Psoas muscle (tissue), 8 donors: Measurements from ENCODE around the gene CYBC1. TPM values are rescaled to one million over a fixed set of nuclear protein-coding genes. Genes with fewer than 3 reads are reported as not detected.

ENCODE experiments used
- ATAC-seq, 4 donors: fragments of 200-7000 bp; cut with Tn5 transposase; one replicate each; pipeline ENCODE4 v1.9.1; 2020; ENCODE audit warnings: moderate library complexity in 3 of 4, mild to moderate bottlenecking in 2 of 4
- DNase-seq, 2 donors: peaks; one replicate each; pipeline ENCODE4 v3.0.0-alpha.2; 2020
- H3K27ac ChIP-seq: fragments of 200-600 bp; one replicate; pipeline ENCODE4 v1.8.0; 2022
- H3K27me3 ChIP-seq, 3 donors: fragments of 200-600 bp in 1 of 3; one replicate each; pipeline versions ENCODE4 v1.6.1 to v1.8.0; 2013 to 2022; ENCODE audit warnings: low read length in 2 of 3, mild to moderate bottlenecking in 2 of 3, moderate library complexity in 1 of 3; ENCODE audit not compliant: insufficient read depth in 3 of 3
- H3K36me3 ChIP-seq, 2 donors: fragments of 200-600 bp in 1 of 2; one replicate each; pipeline versions ENCODE4 v1.6.1 to v1.8.0; 2013 to 2022; ENCODE audit warnings: low read depth in 1 of 2, mild to moderate bottlenecking in 1 of 2, moderate library complexity in 1 of 2; ENCODE audit not compliant: insufficient read depth in 1 of 2
- H3K4me1 ChIP-seq: fragments of 200-600 bp; one replicate; pipeline ENCODE4 v1.8.0; 2022
- H3K4me3 ChIP-seq: fragments of 200-600 bp; one replicate; pipeline ENCODE4 v1.8.0; 2022; ENCODE audit warnings: mild to moderate bottlenecking
- H3K9me3 ChIP-seq: fragments of 200-600 bp; one replicate; pipeline ENCODE4 v1.8.0; 2022
- CTCF ChIP-seq: fragments of 200-600 bp; IDR thresholded peaks from one replicate; pipeline ENCODE4 v1.8.0; 2022; ENCODE audit warnings: antibody characterized with exemption
- WGBS, 3 donors: extraction: QIAGEN DNeasy Blood & Tissue Kit; methylation state at CpG; one replicate each; pipeline versions ENCODE4 v1.1.6 to v1.1.7; 2013; 5-methylcytosine and 5-hydroxymethylcytosine counted together
- intact Hi-C, 2 donors: fragments of 100-400 bp; cut with DNase I; formaldehyde crosslinking; loops; one replicate each; pipeline versions ENCODE4 v1.11.0 to v1.14.2; 2022
- polyA plus RNA-seq, 3 donors: library from polyadenylated mRNA; stranded (reverse); fragments of 200-250 nt; gene quantifications; one replicate each; pipeline ENCODE4 v1.2.3, GENCODE V29; 2013
- total RNA-seq, 4 donors: library from RNA; stranded (reverse); fragmentation: NEBNext Ultra II Directional in 2 of 4; extraction: Animal tissue kit (Norgen Biotek cat#: 25700) in 2 of 4; gene quantifications; one replicate each; pipeline versions ENCODE4 v1.2.1 to v1.2.4, GENCODE V29; 2021 to 2023
- donor health status: healthy with polysubstance abuse.
- donor health status: DM: no; HTN: no; CAD: no; lungs with moderate emphysema.
- donor health status: Bipolar disorder and iron deficiency.
- donor health status: healthy.
- donor health status: DM: yes; HTN: yes; CAD: no.
- donor health status: DM: no; HTN: no; CAD: no.
- donor health status: DM: no; HTN: no; CAD: no.
- donor health status: DM: yes; HTN: yes; CAD: no.

The CYBC1 gene
- total and polyA plus RNA-seq, 7 donors = 14.4 to 31.6 (median 19.1) TPM

GRCh38 chr17:82437325-82437668 lies 13.3 kb downstream of the CYBC1 start:
- TF ChIP-seq CTCF = no peak
- H3K9me3 ChIP-seq = no peaks in the 10 kb centered on the region
- no peak for ATAC-seq
- DNase-seq = no peak
- no peak overlapping the region for H3K27ac ChIP-seq
- H3K4me3 ChIP-seq = no peak overlapping the region
- no peaks in the 10 kb centered on the region for H3K4me1 ChIP-seq
- H3K27me3 ChIP-seq = no peaks in the 10 kb centered on the region
- peaks cover 0 to 75% of the 10 kb centered on the region in 2 donors for H3K36me3 ChIP-seq
- WGBS, 3 donors = 90 to 96% (median 90%) methylated on average over 18 of the region's 18 CpGs
- intact Hi-C loops = no loop called here

GRCh38 chr17:82436601-82437324 lies 13.8 kb downstream of the CYBC1 start:
- H3K36me3 ChIP-seq = peaks cover 0 to 75% of the 10 kb centered on the region in 2 donors
- ATAC-seq = no peak
- intact Hi-C loops = no loop called here
- no peak for TF ChIP-seq CTCF
- no peak overlapping the region for H3K4me3 ChIP-seq
- WGBS, 3 donors = 80 to 88% (median 83%) methylated on average over 35 to 36 of the region's 36 CpGs
- H3K4me1 ChIP-seq = no peaks in the 10 kb centered on the region
- H3K27me3 ChIP-seq = no peaks in the 10 kb centered on the region
- H3K27ac ChIP-seq = no peak overlapping the region
- no peaks in the 10 kb centered on the region for H3K9me3 ChIP-seq
- DNase-seq = no peak

GRCh38 chr17:82435601-82436583 lies 14.7 kb downstream of the CYBC1 start:
- H3K27me3 ChIP-seq = no peaks in the 10 kb centered on the region
- no peak overlapping the region for H3K4me3 ChIP-seq
- intact Hi-C loops = no loop called here
- peak in 3 of 4 donors; percentile 23 to 43 (median 43) for ATAC-seq
- no peak for TF ChIP-seq CTCF
- WGBS, 3 donors = 78 to 83% (median 80%) methylated on average over 34 to 43 of the region's 43 CpGs
- no peak overlapping the region for H3K27ac ChIP-seq
- H3K36me3 ChIP-seq = peaks cover 0 to 73% of the 10 kb centered on the region in 2 donors
- H3K4me1 ChIP-seq = no peaks in the 10 kb centered on the region
- no peak for DNase-seq
- no peaks in the 10 kb centered on the region for H3K9me3 ChIP-seq

GRCh38 chr17:82435103-82435502 lies 15.4 kb downstream of the CYBC1 start:
- no peak for TF ChIP-seq CTCF
- DNase-seq = no peak
- Histone ChIP-seq H3K4me1 (no peaks in the 10 kb centered on the region), H3K4me3 (no peak overlapping the region), H3K27ac (no peak overlapping the region), H3K9me3 (no peaks in the 10 kb centered on the region), H3K27me3 (no peaks in the 10 kb centered on the region), H3K36me3 (peaks cover 0 to 75% of the 10 kb centered on the region in 2 donors)
- 86 to 93% (median 89%) methylated on average over 12 of the region's 12 CpGs for WGBS, 3 donors
- intact Hi-C loops = no loop called here
- ATAC-seq = no peak
